Measurements from ENCODE around the gene NSMCE1.

DNA sequence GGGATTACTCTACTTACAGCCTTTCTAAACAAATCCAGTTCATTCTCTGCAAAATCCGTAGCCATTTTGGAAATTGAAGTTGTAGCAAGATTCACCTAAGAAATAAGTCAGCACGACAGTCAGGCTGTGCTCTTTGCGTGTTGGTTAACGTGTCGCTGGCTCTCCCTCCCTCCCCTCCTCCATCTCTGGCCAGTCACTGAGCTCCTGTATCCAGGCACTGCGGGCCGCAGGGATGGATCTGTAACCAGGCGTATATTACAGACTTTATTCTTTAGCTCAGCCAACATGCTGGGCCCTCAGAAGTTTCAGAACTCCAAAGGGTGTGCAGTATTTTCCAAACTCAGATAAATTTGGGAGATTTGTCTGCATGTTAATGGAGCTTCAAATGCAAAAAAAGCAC lies 34.4 kb downstream of the NSMCE1 start:
- TF ChIP-seq CTCF (IDR thresholded peaks at IDR 0.05; ENCODE audit: borderline replicate concordance, extremely low read depth, low read length, poor library complexity, severe bottlenecking) (no peak), EZH2 (IDR thresholded peaks at IDR 0.05; ENCODE audit: borderline replicate concordance, low read depth, low read length, severe bottlenecking) (no peak)
